T-cell (primary cell): ENCODE measurements around the gene TCP11L2. TPM values are rescaled to one million over a fixed set of nuclear protein-coding genes. Genes with fewer than 3 reads are reported as not detected.

Source experiments
- ATAC-seq, 4 experiments: fragments of 200-7000 bp in 3 of 4; fragments of 150-1000 bp in 1 of 4; cut with Tn5 transposase; replicated peaks in 1 of 4; 1 replicate in 3 of 4; 2 replicates in 1 of 4; pipeline ENCODE4 v1.10.0; 2021; ENCODE audit warnings: moderate library complexity in 3 of 4, mild to moderate bottlenecking in 2 of 4, moderate number of reproducible peaks in 1 of 4
- CTCF ChIA-PET, 2 donors: fragments of 300-600 bp; sonication (Branson Sonifier 250); formaldehyde crosslinking; loops; one replicate each; lab custom pipeline; 2022; ENCODE audit warnings: antibody characterized with exemption in 2 of 2; lab: Charles Lee
- POLR2A ChIA-PET, 2 donors: fragments of 300-600 bp; sonication (Branson Sonifier 250); formaldehyde crosslinking; loops; one replicate each; lab custom pipeline; 2022; ENCODE audit warnings: antibody characterized with exemption in 2 of 2; lab: Charles Lee
- DNase-seq, 35 experiments: peaks; one replicate each; pipeline versions ENCODE4 v3.0.0 to v3.0.0-alpha.2; 2013 to 2023
- H3K27ac ChIP-seq: one replicate; pipeline ENCODE4 v1.5.1; 2013; ENCODE audit warnings: low read length
- H3K27me3 ChIP-seq, 2 experiments: replicated peaks in 1 of 2; 1 replicate in 1 of 2; 2 replicates in 1 of 2; pipeline versions ENCODE4 v1.6.1 to v1.7.0; 2013; ENCODE audit warnings: low read length in 1 of 2, mixed read lengths in 1 of 2; ENCODE audit not compliant: control insufficient read depth in 2 of 2, insufficient read depth in 2 of 2; ENCODE audit errors: extremely low read depth in 1 of 2
- H3K36me3 ChIP-seq, 2 donors: 1 replicate in 1 of 2; 2 replicates in 1 of 2; pipeline versions ENCODE4 v1.6.1 to v1.7.0; 2013; ENCODE audit warnings: low read length in 1 of 2; ENCODE audit not compliant: control insufficient read depth in 2 of 2, insufficient read depth in 1 of 2; ENCODE audit errors: extremely low read depth in 1 of 2
- H3K4me1 ChIP-seq, 2 experiments: 1 replicate in 1 of 2; 2 replicates in 1 of 2; pipeline versions ENCODE4 v1.6.1 to v1.7.0; 2013; ENCODE audit warnings: low read length in 2 of 2, mixed read lengths in 1 of 2; ENCODE audit not compliant: insufficient read depth in 2 of 2, control insufficient read depth in 1 of 2; ENCODE audit errors: extremely low read depth in 1 of 2
- H3K4me3 ChIP-seq, 2 donors: 1 replicate in 1 of 2; 2 replicates in 1 of 2; pipeline versions ENCODE4 v1.5.1 to v1.7.0; 2013; ENCODE audit warnings: mild to moderate bottlenecking in 2 of 2, low read length in 1 of 2, moderate library complexity in 1 of 2; ENCODE audit not compliant: control insufficient read depth in 1 of 2; ENCODE audit errors: extremely low read depth in 1 of 2
- H3K9me3 ChIP-seq: 2 replicates; pipeline ENCODE4 v1.7.0; 2013
- H3K27ac Mint-ChIP-seq, 2 donors: one replicate each; pipeline ENCODE4 v1.8.0; 2020 to 2021; ENCODE audit warnings: mild to moderate bottlenecking in 2 of 2, mixed read lengths in 2 of 2
- H3K27me3 Mint-ChIP-seq, 2 donors: one replicate each; pipeline ENCODE4 v1.8.0; 2021 to 2022; ENCODE audit warnings: mixed read lengths in 2 of 2
- H3K36me3 Mint-ChIP-seq: one replicate; pipeline ENCODE4 v1.8.0; 2021; ENCODE audit warnings: mixed read lengths
- H3K4me1 Mint-ChIP-seq, 3 donors: one replicate each; pipeline ENCODE4 v1.8.0; 2020 to 2022; ENCODE audit warnings: mixed read lengths in 3 of 3, mild to moderate bottlenecking in 1 of 3
- H3K4me3 Mint-ChIP-seq, 3 donors: one replicate each; pipeline ENCODE4 v1.8.0; 2020 to 2022; ENCODE audit warnings: mild to moderate bottlenecking in 3 of 3, mixed read lengths in 3 of 3, moderate library complexity in 3 of 3
- H3K9me3 Mint-ChIP-seq, 3 donors: one replicate each; pipeline ENCODE4 v1.8.0; 2020 to 2022; ENCODE audit warnings: mixed read lengths in 3 of 3
- WGBS: methylation state at CpG from one replicate; pipeline ENCODE4 v1.1.5; 2013; ENCODE audit warnings: missing lambda C conversion rate; ENCODE audit not compliant: insufficient coverage; 5-methylcytosine and 5-hydroxymethylcytosine counted together
- total RNA-seq, 35 experiments: library from RNA in 6 of 35; stranded (reverse) in 6 of 35; fragments of 120-200 nt in 1 of 35; gene quantifications; one replicate each; pipeline versions ENCODE4 v1.2.1 to v1.2.4 and lab custom pipeline; 2013 to 2026

The TCP11L2 gene
- total RNA-seq, 5 donors from 2014 or later (not counting 1 experiment from before 2014, with no cell fraction given) = 139 to 213 (median 157) TPM

DNA sequence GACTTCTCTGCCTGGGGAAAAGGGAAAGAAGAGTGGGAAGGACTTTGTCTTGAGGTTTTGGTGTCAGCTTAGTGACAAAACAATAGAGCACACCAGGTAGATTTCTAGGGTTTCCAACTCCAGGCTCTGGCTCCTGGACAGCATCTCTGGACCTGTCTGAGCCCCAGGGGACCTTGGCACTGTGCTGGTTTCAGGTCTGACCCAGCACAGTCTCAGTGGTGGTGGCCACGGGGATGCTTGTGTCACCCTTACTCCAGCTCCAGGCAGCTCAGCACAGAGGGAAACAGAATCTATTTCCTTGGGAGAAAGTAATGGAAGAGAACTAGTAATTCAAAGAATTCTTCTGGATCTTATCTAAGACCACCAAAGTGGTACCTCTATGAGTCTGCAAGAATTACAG, 43.6 kb upstream of the TCP11L2 start:
- H3K9me3 Mint-ChIP-seq = no peaks in the 10 kb centered on the region
- H3K4me1 ChIP-seq = no peaks in the 10 kb centered on the region
- no peaks in the 10 kb centered on the region for H3K36me3 ChIP-seq
- no peaks in the 10 kb centered on the region for H3K36me3 Mint-ChIP-seq
- H3K27ac ChIP-seq = no peak overlapping the region
- H3K9me3 ChIP-seq = no peaks in the 10 kb centered on the region
- WGBS = no CpG with 5 or more reads among the region's 1 CpG
- H3K4me3 ChIP-seq = no peak overlapping the region
- H3K27me3 Mint-ChIP-seq = no peaks in the 10 kb centered on the region
- H3K4me1 Mint-ChIP-seq = no peaks in the 10 kb centered on the region
- POLR2A ChIA-PET = no interaction called here
- H3K27ac Mint-ChIP-seq = no peak overlapping the region
- CTCF ChIA-PET = interaction anchor here in 1 of 2 donors (0.6 kb wide), 1 partner anchor 16 kb away, joined by 3 read pairs; no protein-coding TSS in a partner anchor
- ATAC-seq (no peak), DNase-seq (no peak)
- no peak overlapping the region for H3K4me3 Mint-ChIP-seq
- no peaks in the 10 kb centered on the region for H3K27me3 ChIP-seq

DNA sequence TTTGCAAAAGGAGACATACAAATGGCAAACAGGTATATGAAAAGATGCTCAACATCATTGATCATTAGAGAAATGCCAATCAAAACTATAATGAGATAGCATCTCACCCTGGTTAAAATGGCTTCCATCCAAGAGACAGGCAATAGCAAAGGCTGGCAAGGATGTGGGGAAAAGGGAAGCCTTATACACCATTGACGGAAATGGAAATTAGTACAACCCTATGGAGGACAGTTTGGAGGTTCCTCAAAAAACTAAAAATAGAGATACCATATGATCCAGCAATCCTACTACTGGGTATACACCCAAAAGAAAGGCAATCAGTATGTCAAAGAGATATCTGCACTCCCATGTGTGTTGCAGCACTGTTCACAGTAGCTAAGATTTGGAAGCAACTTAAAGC, 37.4 kb upstream of the TCP11L2 start:
- Mint-ChIP-seq H3K9me3 (no peaks in the 10 kb centered on the region), H3K36me3 (no peaks in the 10 kb centered on the region), H3K27ac (no peak overlapping the region), H3K4me3 (no peak overlapping the region), H3K27me3 (no peaks in the 10 kb centered on the region), H3K4me1 (peaks cover 0 to 16% (median 9%) of the 10 kb centered on the region in 3 donors)
- Histone ChIP-seq H3K36me3 (no peaks in the 10 kb centered on the region), H3K9me3 (no peaks in the 10 kb centered on the region), H3K4me1 (peaks cover 0 to 3% of the 10 kb centered on the region in 2 experiments), H3K27me3 (no peaks in the 10 kb centered on the region), H3K27ac (no peak overlapping the region), H3K4me3 (no peak overlapping the region)
- WGBS = no CpG with 5 or more reads among the region's 1 CpG
- no peak for ATAC-seq
- CTCF ChIA-PET = interaction anchor here in 1 of 2 donors (1.5 kb wide), 1 partner anchor 39 kb away, joined by 3 read pairs; no protein-coding TSS in a partner anchor
- no peak for DNase-seq
- POLR2A ChIA-PET = no interaction called here

DNA sequence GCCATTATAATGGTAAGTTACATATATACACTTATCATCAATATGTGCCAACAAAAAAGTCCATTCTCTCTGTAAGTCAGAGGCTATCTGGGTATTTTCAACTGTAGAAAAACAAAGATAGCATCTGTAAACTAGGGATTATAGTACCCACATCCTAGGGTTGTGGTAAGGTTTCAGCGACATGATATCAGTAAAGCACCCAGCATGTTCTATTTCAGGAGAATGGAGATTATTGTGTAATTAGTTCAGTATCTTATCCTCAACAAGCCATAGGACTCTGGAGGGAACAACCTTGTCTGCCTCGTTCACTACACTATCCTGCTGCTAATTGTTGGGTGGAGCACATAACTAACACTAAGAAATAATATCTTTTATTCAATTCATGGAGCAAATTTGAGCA, 35.0 kb upstream of the TCP11L2 start:
- Histone ChIP-seq H3K27ac (no peak overlapping the region), H3K36me3 (no peaks in the 10 kb centered on the region), H3K9me3 (no peaks in the 10 kb centered on the region), H3K27me3 (no peaks in the 10 kb centered on the region), H3K4me1 (peaks cover 0 to 3% of the 10 kb centered on the region in 2 experiments), H3K4me3 (no peak overlapping the region)
- no CpG with 5 or more reads among the region's 2 CpGs for WGBS
- H3K9me3 Mint-ChIP-seq = no peaks in the 10 kb centered on the region
- H3K27ac Mint-ChIP-seq = no peak overlapping the region
- CTCF ChIA-PET = no interaction called here
- ATAC-seq (peak in 3 of 4 experiments; percentile 52 to 60 (median 58)), DNase-seq (no peak)
- H3K4me1 Mint-ChIP-seq = peaks cover 0 to 16% (median 9%) of the 10 kb centered on the region in 3 donors
- POLR2A ChIA-PET = no interaction called here
- no peaks in the 10 kb centered on the region for H3K36me3 Mint-ChIP-seq
- H3K27me3 Mint-ChIP-seq = no peaks in the 10 kb centered on the region
- H3K4me3 Mint-ChIP-seq = no peak overlapping the region

DNA sequence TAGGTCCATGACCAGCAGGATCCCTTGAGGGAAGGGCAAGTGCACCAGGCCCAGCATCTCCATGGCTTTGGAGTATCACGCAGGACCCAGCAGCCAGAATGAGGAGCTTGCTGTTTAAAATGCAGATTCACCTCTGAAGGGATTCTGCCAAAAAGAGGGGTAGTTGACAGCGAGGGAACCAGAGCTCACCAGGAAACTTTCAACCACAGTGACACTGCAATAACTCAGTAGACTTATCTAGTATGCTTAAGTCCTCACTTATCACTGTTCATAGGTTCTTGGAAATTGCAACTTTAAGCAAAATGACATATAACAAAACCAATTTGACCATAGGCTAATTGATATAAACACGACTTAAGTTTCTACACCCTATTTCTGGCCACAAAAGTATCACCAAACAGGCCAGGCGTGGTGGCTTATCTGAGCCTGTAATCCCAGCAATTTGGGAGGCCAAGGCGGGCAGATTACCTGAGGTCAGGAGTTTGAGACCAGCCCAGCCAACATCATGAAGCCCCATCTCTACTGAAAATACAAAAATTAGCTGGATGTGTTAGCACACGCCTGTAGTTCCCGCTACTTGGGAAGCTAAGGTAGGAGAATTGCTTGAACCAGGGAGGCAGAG, 33.3 kb upstream of the TCP11L2 start:
- no peak for DNase-seq
- CTCF ChIA-PET = interaction anchor here in 1 of 2 donors (1.2 kb wide), 1 partner anchor 13 kb away, joined by 3 read pairs; no protein-coding TSS in a partner anchor
- POLR2A ChIA-PET = no interaction called here
- no peaks in the 10 kb centered on the region for H3K9me3 ChIP-seq
- H3K4me1 ChIP-seq = peaks cover 0 to 3% of the 10 kb centered on the region in 2 experiments
- H3K36me3 Mint-ChIP-seq = no peaks in the 10 kb centered on the region
- H3K4me1 Mint-ChIP-seq = peaks cover 0 to 16% (median 9%) of the 10 kb centered on the region in 3 donors
- no peaks in the 10 kb centered on the region for H3K36me3 ChIP-seq
- no peaks in the 10 kb centered on the region for H3K9me3 Mint-ChIP-seq
- no peaks in the 10 kb centered on the region for H3K27me3 ChIP-seq
- 38% methylated on average over 1 of the region's 7 CpGs for WGBS
- no peak overlapping the region for H3K4me3 Mint-ChIP-seq
- no peak for ATAC-seq
- H3K27me3 Mint-ChIP-seq = no peaks in the 10 kb centered on the region
- no peak overlapping the region for H3K4me3 ChIP-seq
- H3K27ac ChIP-seq = no peak overlapping the region
- peak overlapping the region in 1 of 2 donors; percentile 13 for H3K27ac Mint-ChIP-seq

DNA sequence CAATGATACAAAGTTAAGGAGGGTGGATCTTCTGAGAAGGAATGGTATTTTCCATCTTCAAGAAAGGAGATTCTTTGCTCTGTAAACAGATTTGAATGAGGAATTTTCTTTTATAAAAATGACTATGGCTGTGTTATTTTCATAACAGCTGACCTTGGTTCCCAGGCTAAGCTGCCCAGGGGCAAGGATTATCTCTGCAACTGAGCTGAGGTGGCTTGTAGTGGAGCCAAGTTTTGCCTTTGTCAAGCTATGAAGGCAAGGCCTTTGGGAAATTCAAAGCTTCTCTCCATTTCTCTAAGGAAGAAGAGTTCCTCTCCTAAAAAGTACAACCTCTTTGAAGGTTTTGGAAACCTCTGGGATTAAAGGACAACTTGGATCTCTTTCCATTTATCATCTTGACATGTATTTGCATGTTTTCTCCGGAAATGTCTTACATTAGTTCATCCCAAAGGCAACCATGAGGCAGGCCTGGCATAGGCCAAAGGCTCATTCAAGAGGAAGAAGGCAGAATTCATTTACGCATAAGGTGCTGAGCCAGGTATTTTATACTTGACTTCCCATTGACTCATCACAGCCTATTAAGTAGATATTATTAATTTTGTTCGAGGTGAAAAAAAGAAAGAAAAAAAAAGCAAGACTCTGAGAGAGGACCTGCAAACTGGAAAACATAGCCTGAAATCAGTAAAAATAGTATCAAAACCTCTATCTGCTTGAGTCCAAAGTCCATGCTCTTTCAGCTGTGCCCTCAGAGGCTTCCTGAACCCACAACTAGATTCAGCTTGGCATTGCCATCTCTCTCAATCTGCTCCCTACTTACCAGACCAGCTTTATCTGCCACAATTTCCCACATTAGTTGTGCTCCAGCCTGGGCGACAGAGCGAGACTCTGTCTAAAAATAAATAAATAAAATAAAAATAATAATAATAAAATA, 30.7 kb upstream of the TCP11L2 start:
- H3K9me3 Mint-ChIP-seq = no peaks in the 10 kb centered on the region
- H3K4me1 Mint-ChIP-seq = peaks cover 0 to 16% (median 9%) of the 10 kb centered on the region in 3 donors
- H3K4me1 ChIP-seq = peaks cover 0 to 3% of the 10 kb centered on the region in 2 experiments

DNA sequence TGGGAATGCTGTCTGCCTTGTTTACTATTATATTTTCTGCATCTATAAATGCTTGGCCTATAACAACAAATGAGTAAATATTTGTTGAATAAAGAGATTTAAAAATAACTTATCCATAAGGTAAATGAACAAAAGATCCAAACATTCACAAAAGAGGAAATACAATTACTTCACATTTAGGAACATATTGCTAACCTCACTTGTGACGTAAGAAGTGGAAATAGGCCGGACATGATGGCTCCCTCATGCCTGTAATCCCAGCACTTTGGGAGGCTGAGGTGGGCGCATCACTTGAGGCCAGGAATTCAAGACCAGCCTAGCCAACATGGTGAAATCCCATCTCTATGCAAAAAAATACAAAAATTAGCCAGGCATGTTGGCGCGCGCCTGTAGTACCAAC, 29.0 kb upstream of the TCP11L2 start:
- no peaks in the 10 kb centered on the region for H3K9me3 ChIP-seq
- no peak overlapping the region for H3K4me3 ChIP-seq
- no peaks in the 10 kb centered on the region for H3K36me3 Mint-ChIP-seq
- ATAC-seq = no peak
- no peak overlapping the region for H3K27ac Mint-ChIP-seq
- no peak overlapping the region for H3K27ac ChIP-seq
- no peak for DNase-seq
- H3K36me3 ChIP-seq = no peaks in the 10 kb centered on the region
- WGBS = 100% methylated on average over 6 of the region's 6 CpGs
- H3K27me3 Mint-ChIP-seq = no peaks in the 10 kb centered on the region
- no peaks in the 10 kb centered on the region for H3K9me3 Mint-ChIP-seq
- CTCF ChIA-PET = no interaction called here
- no peaks in the 10 kb centered on the region for H3K4me1 ChIP-seq
- no peaks in the 10 kb centered on the region for H3K27me3 ChIP-seq
- H3K4me1 Mint-ChIP-seq = peaks cover 0 to 4% (median 0%) of the 10 kb centered on the region in 3 donors
- POLR2A ChIA-PET = no interaction called here
- H3K4me3 Mint-ChIP-seq = no peak overlapping the region

More for the DNA sequence above, 30.7 kb upstream of the TCP11L2 start:
- H3K4me3 Mint-ChIP-seq = no peak overlapping the region
- ATAC-seq (no peak), DNase-seq (no peak)
- no CpG with 5 or more reads among the region's 5 CpGs for WGBS
- Histone ChIP-seq H3K9me3 (no peaks in the 10 kb centered on the region), H3K4me3 (no peak overlapping the region), H3K36me3 (no peaks in the 10 kb centered on the region), H3K27me3 (no peaks in the 10 kb centered on the region), H3K27ac (no peak overlapping the region)
- ChIA-PET CTCF (interaction anchor here in 1 of 2 donors (0.6 kb wide), 1 partner anchor 11 kb away, joined by 3 read pairs; no protein-coding TSS in a partner anchor), POLR2A (no interaction called here)
- H3K27me3 Mint-ChIP-seq = no peaks in the 10 kb centered on the region
- H3K36me3 Mint-ChIP-seq = no peaks in the 10 kb centered on the region
- H3K27ac Mint-ChIP-seq = no peak overlapping the region
